ENCODE measurements around the gene EIF4E3. TPM values are rescaled to one million over a fixed set of nuclear protein-coding genes. Genes with fewer than 3 reads are reported as not detected.

Gene EIF4E3
- total RNA-seq, 1 experiment from 2014 or later, result 0.28 TPM

DNA sequence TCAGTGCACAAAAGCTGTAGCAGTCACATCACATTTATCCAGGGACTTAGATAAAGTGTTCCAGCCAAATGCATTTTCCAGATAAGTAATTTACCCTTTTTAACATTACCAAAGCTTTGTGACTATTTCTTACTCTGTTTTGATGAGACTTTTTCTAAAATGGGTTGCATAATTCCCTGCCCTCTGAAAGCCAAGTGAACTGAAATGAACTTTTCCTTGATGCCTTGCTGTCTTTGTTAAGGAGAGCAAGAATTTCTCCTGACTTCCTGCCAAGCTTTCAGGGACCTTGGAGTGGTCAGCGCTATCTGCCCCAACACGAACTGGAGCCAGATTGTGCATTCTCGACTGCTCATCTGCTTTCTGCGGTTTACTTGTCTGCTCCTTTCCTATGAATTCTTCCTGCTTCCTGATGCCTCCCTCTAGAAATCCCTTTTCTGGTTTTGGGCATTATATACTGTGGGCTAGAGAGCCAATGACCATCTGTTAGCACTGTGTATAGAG lies 34.8 kb downstream of the EIF4E3 start:
- no peak for DNase-seq (ENCODE audit: low spot score)

DNA sequence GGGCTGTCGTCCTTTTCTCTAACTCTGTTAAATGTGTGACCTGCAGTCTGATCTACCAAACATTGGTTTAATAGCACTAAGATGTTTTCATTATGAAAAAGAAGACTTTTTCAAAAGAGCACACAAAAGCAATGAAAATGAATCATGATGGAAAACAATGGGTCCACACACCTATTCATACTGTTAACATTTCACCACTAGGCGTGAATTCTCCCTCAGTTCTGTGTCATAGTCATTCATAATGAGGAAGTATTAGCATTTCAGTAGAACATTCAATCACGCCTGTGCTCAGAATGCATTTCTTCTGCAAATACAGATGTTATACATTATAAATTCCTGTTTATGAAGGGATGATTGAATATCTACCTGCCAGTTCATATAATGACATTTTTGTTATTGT lies 35.9 kb downstream of the EIF4E3 start:
- no peak for DNase-seq (ENCODE audit: low spot score)

DNA sequence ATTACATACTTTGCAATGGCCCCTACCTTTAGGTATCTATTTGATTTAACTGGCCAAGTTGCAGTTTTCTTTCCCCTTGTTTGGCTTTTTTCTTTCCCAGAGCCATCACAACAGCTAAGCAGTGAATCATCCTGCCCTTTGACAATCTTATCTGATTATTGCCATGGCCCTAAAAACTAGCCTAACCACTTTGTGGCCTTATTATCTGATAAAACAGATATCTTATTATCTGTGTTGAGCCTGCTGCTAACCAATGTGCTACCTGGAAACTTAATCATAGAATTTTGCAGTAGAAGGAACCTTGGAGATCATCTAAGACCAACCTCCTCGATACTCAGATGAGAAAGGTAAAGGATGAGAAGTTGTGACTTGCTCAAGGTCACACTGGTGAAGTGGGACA lies 37.1 kb downstream of the EIF4E3 start:
- no peak for DNase-seq (ENCODE audit: low spot score)

DNA sequence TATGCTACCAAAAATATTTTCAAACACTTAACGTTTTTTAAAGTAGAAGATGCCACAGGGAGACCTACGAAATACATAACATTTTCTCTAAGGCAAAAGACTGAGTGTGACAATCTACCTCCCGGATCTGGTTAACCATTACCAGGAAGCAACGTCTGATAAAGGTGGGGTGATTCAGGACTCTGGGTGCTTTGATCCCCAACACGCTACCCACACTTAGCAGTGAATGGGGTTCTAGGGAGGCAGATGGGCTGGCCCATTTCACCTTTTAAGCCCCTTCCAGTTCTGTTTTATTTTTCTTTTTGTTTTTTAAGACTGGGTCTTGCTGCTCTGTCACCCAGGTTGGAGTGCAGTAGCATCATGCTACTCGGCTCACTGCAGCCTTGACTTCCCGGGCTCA lies 39.5 kb downstream of the EIF4E3 start:
- DNase-seq (ENCODE audit: low spot score), result peak; percentile 26

DNA sequence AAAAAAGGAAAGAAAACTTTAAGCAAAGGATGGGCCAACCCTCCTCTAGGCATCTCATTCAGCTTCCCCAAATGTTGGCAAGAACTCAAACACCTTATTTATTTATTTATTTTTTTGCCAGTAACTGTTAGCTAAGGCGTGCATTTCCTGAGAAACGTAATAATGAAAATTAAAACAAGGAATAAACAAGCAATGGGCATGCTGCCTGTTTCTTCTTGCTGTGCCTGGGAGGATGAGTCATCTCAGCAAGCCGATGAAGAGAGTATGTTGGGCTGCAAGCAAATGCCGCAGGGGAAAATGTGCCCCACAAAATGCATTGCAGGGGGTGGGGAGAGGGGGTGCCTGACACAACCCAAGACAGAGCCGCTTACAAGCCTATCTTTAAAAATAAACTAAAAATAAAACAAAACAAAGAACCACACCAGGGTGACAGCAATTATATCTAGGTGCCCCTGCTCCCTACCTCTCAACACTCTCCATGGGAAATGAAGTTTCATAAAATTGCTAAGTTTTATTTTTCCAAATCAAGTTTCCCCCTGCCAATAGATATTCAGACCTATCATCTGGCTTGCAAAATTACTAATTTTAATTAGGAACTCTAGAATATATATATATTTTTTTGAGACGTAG lies 40.3 kb downstream of the EIF4E3 start:
- peak; percentile 13 for DNase-seq (ENCODE audit: low spot score)

DNA sequence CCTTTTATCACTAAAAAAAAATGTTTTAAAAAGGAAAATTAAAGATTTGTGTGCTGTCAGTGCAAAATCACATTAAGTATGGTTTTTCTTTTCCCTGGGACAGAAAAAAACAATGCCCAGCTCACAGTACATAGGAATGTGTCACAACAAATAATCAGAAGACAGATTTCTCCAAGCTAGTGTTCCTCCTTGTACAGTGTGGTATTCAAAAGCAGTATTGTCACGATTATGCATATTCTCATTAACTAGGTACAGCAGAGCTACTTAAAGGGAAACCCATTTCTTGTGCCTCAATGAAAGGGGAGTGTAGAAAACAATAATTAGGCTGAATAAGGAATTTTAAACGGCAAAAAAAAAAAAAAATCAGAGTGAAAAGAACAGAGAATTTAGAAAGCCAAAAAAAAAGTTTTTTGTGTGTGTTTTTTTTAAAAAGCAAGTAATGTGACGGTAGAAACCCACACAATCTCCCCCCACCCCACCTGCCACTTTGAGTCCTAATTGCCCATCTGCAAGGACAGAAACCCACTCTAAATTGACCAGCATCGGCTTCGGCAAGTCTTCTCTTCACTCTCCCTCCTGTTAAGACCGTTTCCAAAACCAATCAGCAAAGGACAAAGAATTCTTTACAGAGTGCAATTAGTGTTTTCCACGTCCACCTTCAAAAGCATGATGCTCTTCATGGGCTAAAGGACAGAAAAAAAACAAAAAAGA lies 41.0 kb downstream of the EIF4E3 start:
- DNase-seq (ENCODE audit: low spot score), result no peak

DNA sequence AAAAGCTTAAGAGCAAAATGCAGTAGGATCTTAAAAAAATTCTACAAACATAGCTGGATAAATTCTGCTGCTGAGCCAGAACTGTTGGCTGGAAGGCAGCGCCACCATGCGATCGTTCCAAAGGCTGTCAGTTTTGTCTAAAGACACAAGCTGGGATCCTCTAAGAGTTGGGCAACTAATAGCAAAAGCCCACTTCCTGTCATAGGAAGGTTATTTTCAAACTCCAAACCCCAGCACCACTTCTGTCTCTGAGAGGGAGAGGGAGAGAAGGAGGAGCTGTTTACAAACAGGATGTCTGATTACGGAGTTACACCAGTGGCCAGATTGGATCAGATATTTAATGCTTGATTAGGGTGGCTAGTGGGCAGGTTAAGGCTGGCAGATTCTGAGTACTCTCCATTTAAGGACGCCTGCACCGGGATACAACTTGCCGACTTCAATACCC lies 44.0 kb downstream of the EIF4E3 start:
- DNase-seq (ENCODE audit: low spot score), result peak; percentile 52

DNA sequence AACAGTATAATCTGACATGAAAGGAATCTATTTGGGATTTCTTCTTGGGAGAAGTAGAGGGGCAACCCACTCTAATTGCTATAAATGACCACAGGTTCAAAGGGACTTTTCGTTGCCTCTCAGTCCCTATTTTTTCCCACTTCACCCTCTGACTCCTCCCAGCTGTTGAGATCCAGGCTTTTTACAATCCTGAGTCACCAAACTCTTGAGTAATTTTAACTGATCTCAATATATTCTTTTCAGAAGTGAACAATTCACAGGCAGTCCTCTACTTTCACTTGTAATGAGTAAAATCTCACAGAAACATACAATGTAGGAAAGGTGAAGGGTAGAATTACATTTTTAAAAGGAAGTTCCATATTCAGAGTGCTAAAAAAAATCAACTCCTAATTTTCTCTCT lies 44.6 kb downstream of the EIF4E3 start:
- no peak for DNase-seq (ENCODE audit: low spot score)

DNA sequence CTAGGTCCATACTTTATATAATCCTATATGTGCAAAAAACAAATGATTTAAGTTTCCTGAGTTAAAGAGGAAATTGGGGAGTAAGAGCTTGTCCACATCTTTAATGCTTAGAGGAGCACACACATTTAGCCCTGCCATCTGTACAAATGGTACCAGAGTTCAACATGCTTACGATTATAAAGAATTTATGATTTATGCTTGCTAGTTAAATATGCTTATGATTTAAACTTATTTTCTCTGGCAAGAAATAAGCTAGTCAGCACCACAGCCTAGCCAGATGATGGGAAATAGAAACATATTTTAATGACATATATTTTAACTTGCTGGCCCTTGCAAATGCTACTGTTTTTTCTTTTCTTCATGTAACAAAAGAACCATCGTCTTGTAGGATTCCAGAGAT lies 48.3 kb downstream of the EIF4E3 start:
- DNase-seq (ENCODE audit: low spot score), result no peak

DNA sequence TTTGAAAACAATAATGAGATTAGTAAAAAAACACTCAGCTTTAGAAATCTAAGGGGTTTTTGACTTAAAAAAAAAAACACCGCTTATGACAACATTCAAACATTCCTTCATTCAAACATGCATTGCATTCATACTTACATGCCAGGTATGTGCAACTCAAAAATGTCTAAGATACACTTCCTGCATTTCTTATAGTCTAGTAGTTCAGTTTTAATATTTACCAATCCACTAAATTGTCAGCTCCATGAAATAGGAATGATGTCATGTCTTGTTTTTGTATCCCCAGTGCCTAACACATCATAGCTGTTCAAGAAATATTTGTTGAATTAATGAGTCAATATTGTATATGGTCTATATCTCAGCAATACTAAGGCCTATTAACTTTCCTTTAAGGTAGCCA lies 51.7 kb downstream of the EIF4E3 start:
- no peak for DNase-seq (ENCODE audit: low spot score)

DNA sequence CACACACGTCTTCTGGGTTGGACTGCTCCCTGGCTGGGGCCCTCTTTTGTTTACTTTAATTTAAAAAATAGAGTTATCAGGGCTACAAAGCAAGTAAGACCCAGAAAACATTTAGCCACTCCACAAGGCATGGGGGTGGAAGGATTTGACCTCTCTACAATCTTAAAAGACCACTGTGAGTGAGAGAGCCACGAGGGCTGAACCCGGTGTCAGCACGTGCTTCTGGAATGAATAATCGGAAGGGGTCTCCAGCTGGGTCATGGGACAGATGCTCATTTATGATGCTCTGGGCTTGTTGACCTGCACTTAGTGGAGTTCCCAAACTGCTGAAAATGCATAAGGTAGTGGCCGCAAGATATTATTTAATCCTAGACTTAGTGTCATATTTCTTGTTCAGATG lies 52.4 kb downstream of the EIF4E3 start:
- no peak for DNase-seq (ENCODE audit: low spot score)

DNA sequence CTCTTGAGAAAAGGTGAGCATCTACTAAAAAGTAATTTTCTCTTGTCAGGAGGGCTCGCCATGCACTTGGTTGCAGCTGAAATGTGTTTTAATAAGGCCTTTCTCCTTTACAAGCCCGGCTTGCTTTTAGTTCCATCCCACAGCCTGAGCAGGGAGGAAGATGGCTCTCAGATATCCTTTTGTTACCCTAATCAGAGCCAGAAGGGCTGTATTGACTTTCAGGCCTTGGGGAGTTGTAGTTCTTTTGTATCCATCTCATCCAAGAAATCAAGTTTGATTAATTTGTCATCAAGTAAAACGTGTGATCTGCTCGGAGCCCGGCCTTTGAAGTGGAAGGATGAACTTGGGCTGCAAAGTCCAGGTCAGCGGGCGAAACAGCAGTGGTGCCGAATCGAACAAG lies 52.9 kb downstream of the EIF4E3 start:
- DNase-seq (ENCODE audit: low spot score), result no peak

DNA sequence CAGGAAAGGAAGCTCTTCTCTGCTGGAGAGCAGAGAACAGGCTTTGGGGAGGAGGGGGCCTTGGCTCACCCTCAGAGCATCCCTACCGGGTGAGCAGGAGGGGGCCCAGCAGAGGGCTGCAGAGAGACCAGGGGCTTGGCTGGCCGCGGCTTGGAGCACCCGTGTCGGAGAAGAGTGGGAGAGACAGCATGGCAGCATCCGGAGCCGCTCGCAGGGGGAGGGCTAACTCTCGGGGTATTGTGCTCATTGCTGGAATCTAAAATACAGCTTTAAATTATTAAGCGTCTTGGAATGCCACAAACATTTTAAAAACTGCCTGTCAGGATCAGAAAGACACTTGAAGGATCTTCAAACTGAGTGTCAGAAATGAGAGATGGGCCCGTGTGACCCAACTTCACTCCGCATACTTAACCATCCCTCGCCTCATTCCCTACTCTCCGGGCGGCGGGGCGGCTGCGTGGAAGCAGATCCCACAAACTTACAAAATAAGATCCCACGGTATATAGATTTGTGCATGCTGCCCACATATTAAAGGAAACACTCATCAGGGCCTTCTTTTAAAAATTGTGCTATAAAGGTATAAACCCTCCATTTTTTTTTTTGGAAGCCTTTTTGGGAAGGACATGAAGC lies 53.9 kb downstream of the EIF4E3 start:
- DNase-seq (ENCODE audit: low spot score), result no peak

DNA sequence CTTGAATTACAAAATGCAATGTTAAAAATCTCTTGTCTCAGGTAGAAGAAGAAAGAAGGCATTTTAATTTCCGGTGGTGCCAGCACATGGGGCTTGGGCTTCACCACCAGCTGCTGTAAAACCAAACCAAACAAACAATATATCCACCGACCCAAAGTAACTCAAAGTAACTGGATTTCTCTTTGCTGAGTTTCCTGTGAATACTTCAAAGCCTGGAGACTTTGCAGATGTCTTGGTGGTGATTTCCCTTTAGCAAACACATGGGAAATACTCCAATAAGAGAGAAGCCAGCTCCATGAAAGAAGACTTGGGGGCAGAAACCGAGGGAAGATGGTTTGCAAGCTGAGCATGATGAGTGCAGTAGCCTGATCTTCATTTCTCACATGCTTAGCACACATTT lies 62.6 kb downstream of the EIF4E3 start:
- DNase-seq (ENCODE audit: low spot score), result no peak

DNA sequence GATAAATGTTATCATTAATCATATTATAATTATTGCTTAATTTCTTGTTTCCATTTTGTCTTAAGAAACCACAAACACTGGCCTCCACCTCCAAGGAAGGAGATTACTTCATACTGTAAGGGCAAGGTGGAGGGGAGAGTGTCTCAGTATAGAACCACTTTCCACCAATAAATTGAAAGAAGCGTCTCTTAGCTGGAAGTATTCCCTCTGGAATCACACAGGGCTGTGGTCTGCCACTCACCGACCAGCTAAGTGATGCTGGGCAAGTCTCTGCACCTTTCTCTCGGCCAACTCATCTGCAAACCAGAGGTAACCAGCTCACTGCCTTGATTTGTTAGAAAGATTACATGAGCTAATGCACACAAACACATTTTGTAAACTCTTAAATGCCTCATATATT lies 63.1 kb downstream of the EIF4E3 start:
- no peak for DNase-seq (ENCODE audit: low spot score)

DNA sequence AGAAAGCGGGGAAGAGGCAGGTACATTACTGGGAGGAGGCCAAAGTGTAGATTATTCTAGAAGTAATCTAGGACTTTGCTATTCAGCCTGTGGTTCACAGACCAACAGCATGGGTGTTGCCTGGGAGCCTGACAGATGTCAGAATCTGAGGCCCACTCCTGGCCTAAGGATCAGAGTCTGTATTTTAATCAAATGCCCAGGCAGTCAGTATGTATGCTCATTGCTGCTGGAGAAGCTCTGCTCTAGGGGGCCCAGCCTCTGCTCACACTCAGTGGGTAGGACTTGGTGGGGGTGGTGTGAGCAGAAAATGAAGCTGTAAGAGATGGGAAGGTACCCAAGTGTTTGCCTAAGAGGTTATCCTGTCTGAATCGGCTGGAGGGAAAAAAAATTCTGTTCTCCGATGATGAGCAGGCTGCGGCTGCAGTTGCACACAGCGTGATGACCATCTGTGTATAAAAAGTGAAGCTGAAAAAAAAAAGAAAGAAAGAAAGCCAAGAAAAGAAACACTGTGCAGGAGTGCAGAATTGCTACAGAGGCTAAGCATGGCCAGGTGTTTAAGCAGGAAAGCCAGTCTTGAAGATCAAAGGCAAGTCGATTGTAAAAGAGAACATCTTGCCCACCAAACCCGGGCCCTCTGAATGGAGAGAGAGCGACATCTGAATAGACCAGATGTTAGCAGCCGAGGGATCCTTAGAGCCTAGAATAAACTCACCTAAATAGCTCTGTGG lies 65.2 kb downstream of the EIF4E3 start:
- no peak for DNase-seq (ENCODE audit: low spot score)

DNA sequence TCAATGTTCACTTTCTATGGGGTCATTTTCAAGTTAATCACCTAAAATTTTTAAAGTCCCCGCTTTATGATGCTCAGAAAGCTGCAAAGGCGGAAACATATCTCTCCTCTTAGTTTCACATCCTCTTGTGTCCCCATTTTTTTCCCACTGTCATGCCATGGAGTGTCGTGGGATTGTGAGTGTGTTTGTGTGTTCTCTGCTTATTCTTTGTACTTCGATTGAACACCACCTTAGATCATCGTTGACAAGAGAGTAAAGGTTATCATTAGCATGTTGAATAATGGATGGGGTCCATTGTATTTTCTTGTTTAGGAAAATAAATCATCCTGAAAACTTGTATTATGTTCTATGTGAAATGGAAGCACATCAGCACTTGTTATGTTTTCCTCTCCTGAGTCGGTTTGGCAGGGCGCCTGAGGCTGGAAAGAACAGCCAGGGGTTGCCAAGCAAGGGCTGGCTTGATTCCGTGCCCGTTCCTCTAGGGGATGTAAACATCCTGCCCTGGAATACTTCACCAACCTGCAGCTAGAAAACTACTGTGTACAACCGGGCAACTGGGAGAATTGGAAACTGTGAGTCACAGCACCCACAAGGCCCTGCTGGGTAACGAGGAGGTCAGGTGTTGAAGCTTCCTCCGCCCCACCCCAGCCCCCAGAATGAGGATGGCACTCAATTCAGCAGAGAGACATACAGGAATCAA lies 67.2 kb downstream of the EIF4E3 start:
- no peak for DNase-seq (ENCODE audit: low spot score)

DNA sequence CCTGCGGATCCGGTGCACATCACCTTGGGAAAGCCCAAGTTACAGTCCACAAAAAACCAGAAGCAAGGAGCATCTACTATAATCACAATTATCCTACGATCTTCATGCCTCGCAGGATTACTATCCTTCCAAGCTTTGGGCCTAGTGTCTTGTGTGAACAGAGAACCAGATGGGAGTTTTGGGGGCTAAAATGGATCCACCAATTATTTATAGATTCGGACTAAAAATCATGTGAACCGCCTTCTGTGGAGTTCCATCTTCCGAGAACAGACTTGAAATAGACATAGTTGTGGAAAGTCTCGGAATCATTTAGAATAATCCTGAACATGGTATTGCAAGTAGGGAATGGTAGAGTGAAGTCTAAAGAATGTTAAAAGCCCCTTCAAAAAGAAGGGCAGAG lies 70.1 kb downstream of the EIF4E3 start:
- DNase-seq (ENCODE audit: low spot score), result no peak

DNA sequence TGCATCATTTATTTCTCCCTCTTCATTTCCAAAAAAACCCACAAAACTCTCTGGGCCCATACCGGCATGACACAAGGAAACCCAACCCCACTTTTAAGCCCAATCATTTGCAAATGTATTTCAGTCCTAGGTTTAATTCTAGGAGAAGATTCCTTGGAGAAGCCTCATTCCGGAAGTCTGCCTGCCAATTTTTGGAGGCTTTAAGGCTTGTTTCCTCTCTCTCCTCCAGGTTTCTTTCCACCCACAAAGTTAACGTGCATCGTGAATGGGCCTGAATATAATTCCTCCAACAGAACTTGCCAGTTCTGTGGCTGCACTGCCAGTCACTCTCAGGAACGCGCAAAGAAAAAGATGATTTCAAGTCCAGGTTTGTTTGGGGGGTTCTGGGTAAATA lies 71.8 kb downstream of the EIF4E3 start:
- no peak for DNase-seq (ENCODE audit: low spot score)

DNA sequence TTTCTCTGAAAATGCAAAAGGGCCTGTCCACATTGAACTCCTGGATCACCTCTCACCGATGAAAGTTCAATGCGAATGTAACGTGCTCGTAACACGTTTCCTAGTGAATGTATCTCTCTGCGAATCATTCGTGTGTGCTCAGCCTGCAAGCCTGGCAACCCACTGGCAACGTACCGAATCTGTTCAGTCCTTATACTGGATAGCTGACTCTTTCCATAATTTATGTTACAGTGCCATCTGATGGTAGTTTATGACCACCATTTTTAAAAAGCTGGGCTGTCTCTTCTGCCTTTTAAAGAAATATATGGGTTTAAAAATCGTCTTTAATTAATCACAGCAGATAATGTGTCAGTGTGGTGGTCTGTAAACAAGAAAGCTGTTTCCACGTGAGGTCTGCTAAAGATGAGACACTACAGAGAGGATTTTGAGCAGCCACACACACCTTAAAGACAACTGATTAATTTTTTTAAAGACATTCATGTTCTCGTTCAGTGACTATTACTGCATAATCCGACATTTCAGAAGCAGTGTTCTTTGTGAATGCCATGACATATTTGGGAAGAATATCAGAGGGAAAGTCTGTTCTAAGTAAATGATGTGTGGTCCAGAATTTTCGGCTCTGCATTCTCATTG lies 72.3 kb downstream of the EIF4E3 start:
- peak; percentile 58 for DNase-seq (ENCODE audit: low spot score)

DNA sequence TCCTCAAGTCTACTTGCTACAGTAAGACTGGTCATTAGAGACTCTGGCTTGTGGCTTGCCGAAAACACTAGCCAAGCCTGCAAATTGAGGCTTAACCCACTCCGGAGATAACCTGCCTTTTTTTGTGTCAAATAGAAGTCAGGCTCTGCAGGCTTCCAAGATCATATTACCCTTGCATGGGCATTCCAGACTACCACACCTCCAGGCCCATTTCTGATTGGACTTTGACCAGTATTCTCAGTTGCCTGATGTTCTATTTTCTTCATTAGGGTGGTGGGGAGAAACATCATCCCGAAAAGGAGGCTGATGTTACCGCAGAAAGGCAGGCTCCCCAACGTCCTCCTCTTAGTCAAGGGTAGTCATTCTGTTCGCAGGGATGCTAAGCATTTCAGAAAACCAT lies 73.6 kb downstream of the EIF4E3 start:
- DNase-seq (ENCODE audit: low spot score), result no peak
